SK-N-SH (cell line): ENCODE measurements around the gene CPT1C.

Source experiments
- CHD2 ChIP-seq: fragments of 150-350 bp; IDR thresholded peaks from 2 replicates; pipeline ENCODE4 v1.6.1; 2018; ENCODE audit warnings: low read length; ENCODE audit not compliant: partially characterized antibody
- CTCF ChIP-seq: fragments of 200-600 bp; sonication (generic); IDR thresholded peaks from 2 replicates; pipeline ENCODE4 v1.6.1; 2017; ENCODE audit warnings: antibody characterized with exemption, mild to moderate bottlenecking, moderate library complexity
- EP300 ChIP-seq, 2 experiments: IDR thresholded peaks; 2 replicates each; pipeline versions ENCODE4 v1.4.0 to v1.6.1; 2012; ENCODE audit warnings: borderline replicate concordance in 1 of 2, low read depth in 1 of 2, low read length in 1 of 2
- FOSL2 ChIP-seq: IDR thresholded peaks from 2 replicates; pipeline ENCODE4 v1.4.0; 2012; ENCODE audit warnings: low read depth, mild to moderate bottlenecking, moderate library complexity, borderline replicate concordance
- GABPA ChIP-seq: IDR thresholded peaks from 2 replicates; pipeline ENCODE4 v1.4.0; 2012; ENCODE audit warnings: low read depth, mild to moderate bottlenecking
- GATA2 ChIP-seq: sonication (generic); formaldehyde crosslinking; IDR thresholded peaks from 2 replicates; pipeline ENCODE4 v1.5.0; 2020; ENCODE audit warnings: mild to moderate bottlenecking, missing genetic modification reagents
- JUND ChIP-seq: IDR thresholded peaks from 2 replicates; pipeline ENCODE4 v1.4.0; 2012
- NFIC ChIP-seq: IDR thresholded peaks from 2 replicates; pipeline ENCODE4 v1.4.0; 2012; ENCODE audit warnings: borderline replicate concordance
- POLR2AphosphoS5 ChIP-seq: IDR thresholded peaks from 2 replicates; pipeline ENCODE4 v1.6.1; 2012; ENCODE audit warnings: low read depth, low read length
- RCOR1 ChIP-seq: fragments of 150-350 bp; IDR thresholded peaks from 2 replicates; pipeline ENCODE4 v1.6.1; 2017; ENCODE audit warnings: antibody characterized with exemption, low read length
- REST ChIP-seq: IDR thresholded peaks from 2 replicates; pipeline ENCODE4 v1.6.1; 2012; ENCODE audit warnings: mild to moderate bottlenecking, low read depth, low read length, moderate library complexity
- RFX5 ChIP-seq: IDR thresholded peaks from 2 replicates; pipeline ENCODE4 v1.6.1; 2012; ENCODE audit warnings: mild to moderate bottlenecking, improper control_type of control experiment, low read length
- RXRA ChIP-seq: IDR thresholded peaks from 2 replicates; pipeline ENCODE4 v1.4.0; 2012; ENCODE audit warnings: low read depth, mild to moderate bottlenecking, borderline replicate concordance
- USF2 ChIP-seq: fragments of 150-350 bp; IDR thresholded peaks from 2 replicates; pipeline ENCODE4 v1.6.1; 2017; ENCODE audit warnings: antibody characterized with exemption, low read length, low read depth, borderline replicate concordance

- TF ChIP-seq POLR2AphosphoS5 = no peak
- no peak for TF ChIP-seq CTCF
- no peak for TF ChIP-seq REST
- TF ChIP-seq CHD2 = no peak
- no peak for TF ChIP-seq GATA2 (CRISPR knock-in tag)
- no peak for TF ChIP-seq NFIC
- no peak for TF ChIP-seq JUND
- no peak for TF ChIP-seq RCOR1
- TF ChIP-seq RFX5 = no peak
- no peak for TF ChIP-seq FOSL2
- TF ChIP-seq USF2 = no peak
- no peak for TF ChIP-seq EP300 (IDR thresholded peaks at IDR 0.05; ENCODE audit: borderline replicate concordance in 1 of 2, low read depth in 1 of 2, low read length in 1 of 2)
- TF ChIP-seq GABPA = no peak
- TF ChIP-seq RXRA = no peak
Measured at GRCh38 chr19:49646586-49646985, 44.3 kb upstream of the CPT1C start.
